GM19395 (cell line): ENCODE results near the gene WDR81.
"Not testable (repeated sequence)": the region's sequence is repeated elsewhere in the genome, so short reads cannot be mapped to it uniquely, and the experiment has no call there.

Experiments
- ATAC-seq: cut with Tn5 transposase; IDR thresholded peaks from one replicate; pipeline ENCODE4 v1.9.1; 2021; ENCODE audit warnings: mild to moderate bottlenecking, moderate library complexity; ENCODE audit not compliant: unreplicated experiment

The WDR81 gene

GRCh38 chr17:1724351-1724868 is at the start of gene WDR81:
WDR81 (plus strand) TSS chr17:1724704; CDS start chr17:1724960, 256 bp downstream.
- peak; percentile 53 for ATAC-seq

GRCh38 chr17:1676401-1676800 is 48.1 kb upstream of the WDR81 start:
- no peak for ATAC-seq

GRCh38 chr17:1683459-1683858 is 41.0 kb upstream of the WDR81 start:
- no peak for ATAC-seq

DNA sequence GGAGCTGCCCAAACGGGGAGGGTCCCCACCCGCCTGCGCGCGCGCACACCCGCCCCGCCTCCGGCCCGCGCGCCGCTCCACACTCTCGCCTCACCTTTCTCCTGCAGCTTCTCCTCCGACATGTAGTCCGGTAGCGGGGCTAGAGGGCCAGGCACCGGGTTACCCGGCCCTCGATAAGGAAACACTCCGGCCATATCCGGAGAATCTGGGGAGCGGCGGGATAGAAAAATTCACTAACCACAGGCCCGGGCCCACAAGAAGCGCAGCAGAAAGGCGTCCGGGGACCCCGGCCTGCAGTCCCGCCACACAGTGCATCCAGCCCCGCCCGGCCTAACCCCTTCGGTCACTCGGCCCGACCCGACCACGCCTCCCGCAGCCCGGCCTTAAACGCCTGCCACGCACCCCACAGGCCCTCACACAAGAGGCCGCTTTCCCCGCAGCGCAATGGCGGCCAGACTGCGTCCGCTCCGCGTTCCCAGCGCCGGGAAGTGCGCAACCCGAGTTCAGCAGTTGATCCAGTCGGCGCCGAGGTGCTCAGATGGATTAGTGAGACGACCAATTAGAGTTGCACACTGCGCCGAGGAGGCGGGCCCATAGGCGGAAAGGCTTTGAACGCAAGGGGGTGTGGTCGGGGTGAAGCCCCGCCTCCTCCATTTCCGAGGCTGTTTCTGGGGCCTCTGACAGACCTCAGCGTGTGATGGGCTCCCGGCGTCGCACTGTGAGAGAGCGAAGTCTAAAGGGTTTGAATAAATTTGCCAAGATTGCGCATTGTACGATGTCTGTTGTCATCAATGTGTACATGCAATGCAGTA is 39.9 kb upstream of the WDR81 start, which contains the start of gene PRPF8:
Gene PRPF8 (minus strand): TSS at position 490 of the 812 bp plus-strand sequence. CDS start 296 bp downstream, at position 194.
- peak; percentile 97 for ATAC-seq

- no peak for ATAC-seq
These were observed 38.4 kb upstream of the WDR81 start for GRCh38 chr17:1686086-1686485.

DNA sequence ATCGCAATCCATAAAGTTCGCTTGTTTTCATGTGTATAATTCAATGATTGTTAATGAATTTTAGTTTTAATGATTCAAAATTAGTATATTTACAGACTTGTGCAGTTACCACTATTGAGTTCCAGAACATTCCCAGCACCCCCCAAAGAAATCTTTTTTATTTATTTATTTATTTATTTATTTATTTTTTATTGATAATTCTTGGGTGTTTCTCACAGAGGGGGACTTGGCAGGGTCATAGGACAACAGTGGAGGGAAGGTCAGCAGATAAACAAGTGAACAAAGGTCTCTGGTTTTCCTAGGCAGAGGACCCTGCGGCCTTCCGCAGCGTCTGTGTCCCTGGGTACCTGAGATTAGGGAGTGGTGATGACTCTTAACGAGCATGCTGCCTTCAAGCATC is 36.1 kb upstream of the WDR81 start:
- not testable (repeated sequence) for ATAC-seq

DNA sequence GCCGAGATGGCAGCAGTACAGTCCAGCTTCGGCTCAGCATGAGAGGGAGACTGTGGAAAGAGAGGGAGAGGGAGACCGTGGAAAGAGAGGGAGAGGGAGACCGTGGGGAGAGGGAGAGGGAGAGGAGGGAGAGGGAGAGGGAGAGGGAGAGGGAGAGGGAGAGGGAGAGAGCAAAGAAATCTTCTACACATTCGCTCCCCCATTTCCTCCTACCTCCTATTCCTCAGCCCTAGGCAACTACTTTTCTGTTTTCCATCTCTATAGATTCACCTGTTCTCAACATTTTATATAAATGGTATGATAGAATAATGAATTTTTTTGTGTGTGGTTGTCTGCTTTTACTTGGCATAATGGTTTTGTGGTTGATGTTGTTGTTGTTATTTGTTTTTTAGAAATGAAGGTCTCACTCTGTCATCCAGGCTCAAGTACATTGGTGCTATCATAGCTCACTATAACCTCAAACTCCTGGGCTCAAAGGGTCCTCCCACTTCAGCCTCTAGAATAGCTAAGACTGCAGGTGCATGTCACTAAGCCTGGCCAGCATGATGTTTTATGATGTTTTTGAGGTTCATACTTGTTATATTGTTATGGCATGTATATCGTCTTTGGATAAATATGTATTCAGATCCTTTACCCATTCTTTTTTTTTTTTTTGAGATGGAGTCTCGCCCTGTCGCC is 33.8 kb upstream of the WDR81 start:
- no peak for ATAC-seq

- no peak for ATAC-seq
These were observed 31.2 kb upstream of the WDR81 start for GRCh38 chr17:1693339-1693738.

- no peak for ATAC-seq
These were observed 29.1 kb upstream of the WDR81 start for GRCh38 chr17:1695365-1695764.

GRCh38 chr17:1697681-1698080 is 26.8 kb upstream of the WDR81 start:
- no peak for ATAC-seq

DNA sequence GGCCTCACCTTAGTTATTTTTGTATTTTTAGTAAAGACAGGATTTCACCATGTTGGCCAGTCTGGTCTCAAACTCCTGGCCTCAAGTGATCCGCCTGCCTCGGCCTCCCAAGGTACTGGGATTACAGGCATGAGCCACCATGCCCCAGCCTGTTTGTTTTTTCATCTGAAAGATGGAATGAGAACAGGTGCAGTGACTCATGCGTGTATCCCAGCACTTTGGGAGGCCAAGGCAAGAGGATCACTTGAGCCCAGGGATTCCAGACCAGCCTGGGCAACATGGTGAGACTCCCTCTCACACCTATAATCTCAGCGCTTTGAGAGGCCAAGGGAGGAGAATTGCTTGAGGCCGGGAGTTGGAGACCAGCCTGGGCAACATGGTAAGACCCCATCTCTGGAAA is 24.6 kb upstream of the WDR81 start:
- not testable (repeated sequence) for ATAC-seq

GRCh38 chr17:1703063-1703462 is 21.4 kb upstream of the WDR81 start:
- ATAC-seq = no peak

DNA sequence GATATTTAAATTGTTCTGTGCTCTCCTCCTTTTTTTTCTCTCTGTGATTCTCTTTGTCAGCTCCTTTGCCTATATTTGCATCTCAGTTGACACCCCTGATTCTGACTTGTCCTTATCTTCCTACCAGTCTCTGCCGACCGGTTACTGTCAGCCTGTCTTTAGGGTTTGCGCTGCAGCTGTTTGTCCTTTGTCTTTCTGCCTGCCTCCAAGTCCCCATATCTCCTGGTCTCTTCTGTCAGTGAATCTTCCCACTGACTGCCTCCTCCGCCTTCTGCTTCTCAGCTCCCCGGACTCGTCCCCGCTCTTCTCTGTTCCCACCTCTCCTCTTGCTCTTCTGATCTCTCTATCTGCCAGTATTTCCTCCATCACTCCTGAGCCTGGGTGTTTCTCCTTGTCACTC is 19.5 kb upstream of the WDR81 start:
- no peak for ATAC-seq

DNA sequence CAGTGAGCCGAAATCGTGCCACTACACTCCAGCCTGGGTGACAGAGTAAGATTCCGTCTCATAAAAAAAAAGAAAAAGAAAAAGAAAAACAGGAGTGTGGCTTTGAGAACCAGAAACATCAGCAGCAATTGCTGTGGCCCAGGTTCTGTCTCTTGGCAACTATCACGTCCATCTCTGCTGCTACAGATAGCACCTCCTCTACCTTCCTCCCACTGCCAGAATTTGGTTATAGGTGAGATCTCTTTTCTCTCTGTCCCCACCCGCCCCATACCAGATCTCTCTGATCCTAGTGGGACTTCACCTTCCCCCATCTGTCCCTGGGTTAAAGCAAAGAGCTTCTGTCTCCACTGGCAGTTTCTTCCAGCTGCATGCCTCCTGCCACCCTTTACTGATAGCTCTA is 17.4 kb upstream of the WDR81 start:
- no peak for ATAC-seq

- not testable (repeated sequence) for ATAC-seq
These were observed 15.6 kb upstream of the WDR81 start for GRCh38 chr17:1708791-1709346.

GRCh38 chr17:1709403-1709951 is 15.0 kb upstream of the WDR81 start:
- ATAC-seq = no peak

GRCh38 chr17:1709971-1710806 is 14.3 kb upstream of the WDR81 start, which contains the start of gene TLCD2:
TLCD2 (minus strand) TSS chr17:1710377; CDS start chr17:1710242, 135 bp downstream.
- ATAC-seq = no peak

DNA sequence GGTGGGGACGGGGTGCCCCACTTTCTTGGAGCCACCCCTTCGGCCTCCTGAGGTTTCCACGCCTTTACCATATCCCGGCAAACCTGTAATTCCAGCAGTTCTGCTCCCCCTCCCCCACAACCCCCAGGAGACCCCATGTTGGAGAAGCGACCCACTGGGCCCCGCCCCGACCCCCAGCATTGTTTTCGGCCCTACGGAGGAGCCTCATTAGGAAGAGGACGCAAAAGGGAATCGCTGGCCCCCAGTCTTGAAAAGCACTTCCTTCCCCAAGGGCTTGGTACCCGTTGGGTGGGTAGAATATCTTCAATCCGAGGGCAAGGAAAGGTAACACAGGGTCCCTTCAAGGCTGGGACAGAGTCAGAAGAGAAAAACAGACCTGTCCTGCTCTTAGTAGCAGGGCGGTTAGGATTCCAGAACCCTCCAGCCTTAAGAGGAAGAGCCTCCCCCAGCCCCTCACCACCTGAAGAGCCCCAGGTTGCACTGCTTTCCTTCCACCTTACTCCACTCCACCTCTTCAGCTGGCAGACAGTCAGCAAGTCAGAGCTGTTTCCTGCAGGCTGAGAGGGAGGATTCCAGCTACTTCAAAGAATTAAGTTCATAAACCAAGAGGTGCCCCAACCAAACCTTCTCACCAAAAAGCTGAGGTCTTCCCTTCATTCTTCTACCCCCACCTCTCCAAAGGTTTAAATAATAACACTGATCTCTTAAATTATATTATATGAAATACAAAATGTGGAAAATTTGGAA is 13.5 kb upstream of the WDR81 start:
- no peak for ATAC-seq

DNA sequence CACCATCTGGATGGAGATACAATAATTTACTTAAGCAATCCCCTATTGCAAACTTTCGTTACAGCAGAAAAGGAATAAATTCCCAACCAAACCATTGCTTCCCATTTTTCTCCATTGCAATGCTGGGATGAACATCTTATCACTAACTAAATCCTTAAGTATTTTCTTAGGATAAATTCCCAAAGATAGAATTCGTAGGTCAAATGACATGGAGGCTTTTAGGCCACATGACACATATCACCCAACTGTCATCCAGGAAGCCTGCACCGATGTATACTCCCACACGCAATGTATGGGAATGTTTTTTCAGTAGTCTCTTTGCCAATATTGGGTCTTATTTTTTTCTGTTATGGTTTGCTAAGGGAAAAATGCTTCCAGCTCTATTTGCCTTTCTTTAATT is 12.7 kb upstream of the WDR81 start:
- no peak for ATAC-seq

DNA sequence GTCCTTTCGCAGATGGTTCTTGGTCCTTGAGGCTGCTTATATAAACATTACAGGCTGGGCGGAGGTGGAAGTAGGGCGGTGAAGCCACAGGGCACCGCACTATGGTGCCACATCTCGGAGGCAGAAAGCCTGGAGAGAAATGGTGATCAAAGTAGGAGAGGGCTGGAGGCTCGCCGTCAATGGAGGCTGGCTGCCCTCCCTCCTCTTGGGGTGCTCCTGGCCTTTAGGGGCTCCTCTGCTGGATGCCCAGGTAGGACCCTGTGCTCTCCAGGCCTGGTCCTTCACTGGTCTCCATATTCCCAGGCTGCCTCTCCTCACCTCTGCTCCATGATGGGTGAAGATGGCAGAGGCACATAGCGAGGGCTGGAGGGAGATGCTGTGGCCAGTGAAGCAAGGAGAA is 12.2 kb upstream of the WDR81 start:
- no peak for ATAC-seq
